MM.1S (cell line): ENCODE data around the gene TAF1B.

Source experiments
- CTCF ChIP-seq: fragments of 300-600 bp; sonication (generic); IDR thresholded peaks from 2 replicates; pipeline ENCODE4 v1.5.1; 2016; ENCODE audit warnings: antibody characterized with exemption, low read length, mixed read lengths
- EZH2 ChIP-seq: fragments of 300-600 bp; sonication (generic); optimal IDR thresholded peaks from 2 replicates; pipeline ENCODE3; 2017; ENCODE audit warnings: low read depth, mild to moderate bottlenecking, antibody characterized with exemption, low read length, mixed read lengths
- EZH2phosphoT487 ChIP-seq: fragments of 300-600 bp; sonication (generic); IDR thresholded peaks from 2 replicates; pipeline ENCODE4 v1.6.1; 2018; ENCODE audit warnings: antibody characterized with exemption, low read length

DNA sequence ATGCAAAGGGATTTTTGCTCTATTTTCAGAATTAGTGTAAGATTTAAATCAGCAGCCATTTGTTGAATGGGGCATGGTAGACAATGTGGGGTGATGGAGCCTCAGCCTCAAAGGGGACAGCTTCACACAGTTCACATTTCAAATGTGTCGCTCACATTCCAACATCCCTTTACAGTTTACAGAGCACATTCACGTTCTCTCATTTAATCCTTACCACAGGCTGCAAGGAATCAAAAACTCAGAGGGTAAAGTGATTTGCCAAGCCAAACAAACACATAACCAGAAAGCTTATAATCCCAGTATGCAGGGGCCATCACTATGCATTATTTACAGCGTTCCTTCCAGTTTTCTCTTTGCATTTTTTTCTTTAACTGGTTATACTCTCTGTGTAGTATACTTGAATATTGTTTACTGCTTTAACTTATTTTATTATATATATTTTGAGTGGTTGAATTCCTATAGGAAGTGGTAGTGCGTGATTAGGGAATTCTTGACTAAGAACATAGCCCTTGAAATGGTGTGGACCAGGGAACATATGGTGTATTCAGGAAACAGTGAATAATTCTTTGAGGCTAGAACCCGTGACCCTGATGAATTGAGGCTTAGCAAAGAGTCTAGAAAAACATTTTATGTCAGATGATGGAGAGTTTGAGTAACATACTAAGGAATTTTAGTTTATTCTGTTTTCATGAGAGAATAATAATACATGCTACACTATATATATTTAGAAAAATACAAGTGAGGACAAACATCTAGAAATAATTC is 18.1 kb upstream of the TAF1B start:
- no peak for TF ChIP-seq CTCF
- no peak for TF ChIP-seq EZH2phosphoT487
- TF ChIP-seq EZH2 = no peak
